Stomach (tissue), 9 donors: Measurements from ENCODE around the gene TADA2B. TPM values are rescaled to one million over a fixed set of nuclear protein-coding genes. Genes with fewer than 3 reads are reported as not detected.
A peak's percentile ranks its signal among the peaks of the same experiment; 100 is the strongest.

ENCODE experiments used
- DNase-seq, 2 donors: peaks; one replicate each; pipeline versions ENCODE4 v3.0.0 to v3.0.0-alpha.2; 2013 to 2019
- H3K27ac ChIP-seq, 5 donors: fragments of 200-600 bp in 4 of 5; sonication (generic) in 4 of 5; one replicate each; pipeline ENCODE4 v1.5.1; 2013 to 2019; ENCODE audit warnings: mild to moderate bottlenecking in 1 of 5, moderate library complexity in 1 of 5
- H3K27me3 ChIP-seq, 3 donors: fragments of 200-600 bp; sonication (generic); one replicate each; pipeline ENCODE4 v1.5.1; 2017 to 2019; ENCODE audit warnings: mixed run types in 1 of 3
- H3K36me3 ChIP-seq, 4 donors: fragments of 200-600 bp; sonication (generic); 1 replicate in 3 of 4; 2 replicates in 1 of 4; pipeline ENCODE4 v1.5.1; 2016 to 2019
- H3K4me1 ChIP-seq, 4 donors: fragments of 200-600 bp; sonication (generic); one replicate each; pipeline ENCODE4 v1.5.1; 2016 to 2019
- H3K4me3 ChIP-seq, 4 donors: fragments of 200-600 bp; sonication (generic) in 3 of 4; one replicate each; pipeline ENCODE4 v1.5.1; 2016 to 2019; ENCODE audit warnings: mild to moderate bottlenecking in 1 of 4
- H3K9me3 ChIP-seq, 4 donors: fragments of 200-600 bp; sonication (generic); one replicate each; pipeline ENCODE4 v1.5.1; 2016 to 2019
- CTCF ChIP-seq, 7 experiments: fragments of 450-650 bp in 4 of 7; fragments of 200-600 bp in 3 of 7; sonication (generic) in 3 of 7; IDR thresholded peaks; one replicate each; pipeline ENCODE4 v1.5.1; 2016 to 2019; ENCODE audit warnings: antibody characterized with exemption in 7 of 7, control low read depth in 2 of 7, mild to moderate bottlenecking in 1 of 7
- EP300 ChIP-seq: sonication (generic); formaldehyde crosslinking; IDR thresholded peaks from one replicate; pipeline ENCODE4 v1.6.1; 2017; ENCODE audit warnings: antibody characterized with exemption
- POLR2A ChIP-seq, 4 donors: fragments of 450-650 bp; IDR thresholded peaks; one replicate each; pipeline ENCODE4 v1.6.1; 2016; ENCODE audit warnings: antibody characterized with exemption in 4 of 4, control low read depth in 2 of 4, mild to moderate bottlenecking in 1 of 4, moderate library complexity in 1 of 4
- POLR2AphosphoS5 ChIP-seq, 3 donors: sonication (generic); formaldehyde crosslinking; IDR thresholded peaks; one replicate each; pipeline ENCODE4 v1.6.1; 2016; ENCODE audit warnings: antibody characterized with exemption in 3 of 3
- WGBS, 5 donors: extraction: QIAGEN DNeasy Blood & Tissue Kit in 3 of 5; methylation state at CpG; one replicate each; pipeline versions ENCODE4 v1.1.5 to v1.1.7; 2013 to 2018; 5-methylcytosine and 5-hydroxymethylcytosine counted together
- intact Hi-C: fragments of 100-400 bp; cut with DNase I; formaldehyde crosslinking; loops from one replicate; pipeline ENCODE4 v1.15.1; 2023; ENCODE audit warnings: low total_unique reads
- polyA plus RNA-seq, 3 donors: library from polyadenylated mRNA; stranded (reverse); fragments of 200-250 nt; gene quantifications; one replicate each; pipeline ENCODE4 v1.2.3, GENCODE V29; 2013
- total RNA-seq, 5 donors: library from RNA; depleted of rRNA; stranded (reverse); fragments of >200 nt; gene quantifications; one replicate each; pipeline versions ENCODE4 v1.1.0 to v1.2.3, GENCODE V29; 2014 to 2016
- donor health status: healthy with polysubstance abuse.
- donor health status: Bipolar disorder and iron deficiency.
- donor health status: healthy.

Gene TADA2B
- total and polyA plus RNA-seq, 8 donors: 1.2 to 73.7 (median 16.1) TPM

DNA sequence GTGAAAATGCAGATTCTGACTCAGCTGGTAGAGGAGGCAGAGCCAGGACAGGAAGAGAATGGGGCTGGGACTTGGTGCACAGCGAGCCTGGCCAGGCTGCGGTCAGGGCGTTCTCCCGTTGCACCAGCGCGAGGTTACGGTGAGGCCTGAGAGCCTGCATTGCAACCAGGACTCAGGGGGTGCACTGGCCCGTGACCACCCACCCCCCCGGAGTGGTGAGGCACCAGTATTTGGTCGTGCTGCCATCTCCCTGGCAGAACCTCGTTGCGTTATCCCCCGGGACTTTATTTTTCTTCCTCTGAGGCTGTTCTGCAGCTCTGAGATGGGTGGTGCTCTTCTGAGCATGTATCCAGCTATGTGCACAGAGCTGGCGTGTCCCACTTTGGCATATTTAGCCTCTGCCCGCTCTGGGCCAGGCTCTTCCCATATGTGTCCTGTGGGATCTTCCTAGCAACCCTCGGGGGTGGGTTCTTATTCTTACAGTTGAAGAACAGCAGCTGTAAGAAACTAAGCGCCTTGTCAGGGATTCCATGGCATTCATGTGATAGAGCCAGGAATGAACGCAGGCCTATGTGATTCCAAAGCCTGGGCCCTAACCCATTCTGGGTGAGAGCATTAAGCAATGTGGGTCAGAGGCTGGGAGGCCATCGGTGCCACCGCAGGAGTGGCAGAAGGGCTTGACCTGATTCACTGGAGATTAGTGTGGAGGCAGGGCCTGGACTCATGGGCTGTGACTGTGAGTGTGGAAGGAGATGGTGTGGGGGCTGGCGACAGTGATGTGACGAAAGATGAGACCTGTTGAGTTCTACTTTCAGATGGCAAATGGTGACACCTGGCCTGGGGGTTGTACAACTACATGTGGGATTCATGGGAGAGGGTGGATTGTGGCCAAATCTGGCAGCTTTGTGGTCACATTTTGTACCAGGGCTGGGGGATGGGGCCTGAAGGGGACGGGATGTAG lies 3.1 kb downstream of the TADA2B start:
- TF ChIP-seq POLR2AphosphoS5 (IDR thresholded peaks at IDR 0.05) (no peak), CTCF (IDR thresholded peaks at IDR 0.05) (no peak), EP300 (no peak), POLR2A (IDR thresholded peaks at IDR 0.05) (no peak)
- Histone ChIP-seq H3K36me3 (peaks cover 0 to 3% (median 3%) of the 10 kb centered on the region in 4 donors), H3K4me3 (peak overlapping the region in 2 of 4 donors; percentile 98 to 99)

DNA sequence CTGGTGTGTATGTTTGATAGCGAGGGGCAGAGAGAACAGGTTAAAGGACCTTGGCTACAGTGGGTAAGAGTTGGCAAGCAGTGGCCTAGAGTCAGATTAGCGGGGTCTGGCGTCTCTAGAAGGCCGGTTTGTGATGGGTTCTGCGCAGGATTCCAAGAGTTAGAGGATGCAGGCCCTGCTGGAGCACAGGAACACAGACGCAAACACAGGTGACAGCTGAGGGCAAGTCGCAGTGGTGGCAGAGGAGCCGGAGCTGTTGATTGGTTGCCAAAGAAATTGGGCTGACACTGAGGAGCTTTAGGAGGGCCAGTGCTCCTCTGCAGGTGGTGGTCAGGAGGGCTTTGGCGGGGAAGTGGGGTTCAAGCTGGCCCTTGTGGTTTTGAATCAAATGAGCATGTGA lies 3.8 kb downstream of the TADA2B start:
- intact Hi-C loops: loop anchor here (10.0 kb wide), 1 partner anchor 62 kb away; no protein-coding TSS in a partner anchor
- DNase-seq: no peak
- Histone ChIP-seq H3K27me3 (no peaks in the 10 kb centered on the region), H3K27ac (no peak overlapping the region), H3K9me3 (no peaks in the 10 kb centered on the region), H3K36me3 (peaks cover 2 to 6% (median 5%) of the 10 kb centered on the region in 4 donors), H3K4me1 (peaks cover 47 to 84% (median 78%) of the 10 kb centered on the region in 4 donors), H3K4me3 (no peak overlapping the region)
- TF ChIP-seq POLR2AphosphoS5 (IDR thresholded peaks at IDR 0.05) (no peak), EP300 (no peak), POLR2A (IDR thresholded peaks at IDR 0.05) (no peak), CTCF (IDR thresholded peaks at IDR 0.05) (no peak)
- WGBS, 5 donors: 82 to 93% (median 90%) methylated on average over 9 of the region's 9 CpGs

More for the DNA sequence above, 3.1 kb downstream of the TADA2B start:
- 83 to 87% (median 85%) methylated on average over 22 to 23 of the region's 23 CpGs for WGBS, 5 donors
- H3K27me3 ChIP-seq: no peaks in the 10 kb centered on the region
- H3K4me1 ChIP-seq: peaks cover 52 to 86% (median 82%) of the 10 kb centered on the region in 4 donors
- intact Hi-C loops: loop anchor here (10.0 kb wide), 1 partner anchor 61 kb away; no protein-coding TSS in a partner anchor
- H3K9me3 ChIP-seq: no peaks in the 10 kb centered on the region
- DNase-seq: no peak
- no peak overlapping the region for H3K27ac ChIP-seq

GRCh38 chr4:7048642-7049041 lies 5.5 kb downstream of the TADA2B start:
- H3K9me3 ChIP-seq: no peaks in the 10 kb centered on the region
- DNase-seq: no peak
- H3K27ac ChIP-seq: no peak overlapping the region
- intact Hi-C loops: loop anchor here (10.0 kb wide), 1 partner anchor 64 kb away; no protein-coding TSS in a partner anchor
- H3K36me3 ChIP-seq: peaks cover 5 to 19% (median 13%) of the 10 kb centered on the region in 4 donors
- TF ChIP-seq EP300 (no peak), CTCF (IDR thresholded peaks at IDR 0.05) (no peak), POLR2A (IDR thresholded peaks at IDR 0.05) (no peak), POLR2AphosphoS5 (IDR thresholded peaks at IDR 0.05) (no peak)
- no peak overlapping the region for H3K4me3 ChIP-seq
- 92 to 97% (median 95%) methylated on average over 12 of the region's 12 CpGs for WGBS, 5 donors
- H3K4me1 ChIP-seq: peaks cover 52 to 97% (median 86%) of the 10 kb centered on the region in 4 donors
- H3K27me3 ChIP-seq: no peaks in the 10 kb centered on the region

GRCh38 chr4:7049295-7049694 lies 6.1 kb downstream of the TADA2B start:
- WGBS, 5 donors: 84 to 98% (median 89%) methylated on average over 4 of the region's 4 CpGs
- DNase-seq: no peak

More at GRCh38 chr4:7049295-7049694, 6.1 kb downstream of the TADA2B start:
- H3K27me3 ChIP-seq: no peaks in the 10 kb centered on the region
- no peak overlapping the region for H3K4me3 ChIP-seq
- intact Hi-C loops: loop anchor here (10.0 kb wide), 1 partner anchor 64 kb away; no protein-coding TSS in a partner anchor
- H3K36me3 ChIP-seq: peaks cover 8 to 25% (median 18%) of the 10 kb centered on the region in 4 donors
- peaks cover 52 to 97% (median 81%) of the 10 kb centered on the region in 4 donors for H3K4me1 ChIP-seq
- peak overlapping the region in 2 of 5 donors; percentile 7 to 67 for H3K27ac ChIP-seq
- TF ChIP-seq POLR2AphosphoS5 (IDR thresholded peaks at IDR 0.05): no peak
- TF ChIP-seq EP300: no peak
- no peak for TF ChIP-seq POLR2A (IDR thresholded peaks at IDR 0.05)
- TF ChIP-seq CTCF (IDR thresholded peaks at IDR 0.05): no peak
- H3K9me3 ChIP-seq: no peaks in the 10 kb centered on the region
